Prostate gland (tissue), 2 donors: Measurements from ENCODE around the gene CNDP1.

Experiments used
- POLR2A ChIP-seq: fragments of 450-650 bp; IDR thresholded peaks from one replicate; pipeline ENCODE4 v1.6.1; 2016; ENCODE audit warnings: antibody characterized with exemption, mild to moderate bottlenecking
- POLR2AphosphoS5 ChIP-seq: sonication (generic); formaldehyde crosslinking; IDR thresholded peaks from one replicate; pipeline ENCODE4 v1.6.1; 2017; ENCODE audit warnings: antibody characterized with exemption
- TF ChIP-seq, protein P1 (sequence below), 4 experiments: fragments of 200-600 bp in 2 of 4; fragments of 450-650 bp in 2 of 4; sonication (generic) in 2 of 4; IDR thresholded peaks; 1 replicate in 3 of 4; 2 replicates in 1 of 4; pipeline ENCODE4 v1.5.1; 2016 to 2019; ENCODE audit warnings: antibody characterized with exemption in 4 of 4, mild to moderate bottlenecking in 2 of 4, moderate library complexity in 2 of 4

DNA sequence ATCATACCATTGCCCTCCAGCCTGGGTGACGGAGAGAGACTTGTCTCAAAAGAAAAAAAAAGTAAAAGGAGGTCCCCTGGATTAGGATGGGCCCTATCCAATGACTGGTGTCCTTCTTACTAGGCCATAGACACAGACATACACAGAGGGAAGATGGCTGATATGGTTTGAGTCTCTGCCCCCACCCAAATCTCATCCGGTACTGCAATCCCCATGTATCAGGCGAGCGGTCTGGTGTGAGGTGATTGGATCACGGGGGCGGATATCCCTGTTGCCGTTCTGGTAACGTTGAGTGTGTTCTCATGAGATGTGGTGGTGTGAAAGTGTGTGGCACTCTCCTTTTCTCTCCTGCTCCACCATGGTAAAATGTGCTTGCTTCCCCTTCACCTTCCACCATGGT is 45.9 kb upstream of the CNDP1 start:
- TF ChIP-seq, protein P1, sequence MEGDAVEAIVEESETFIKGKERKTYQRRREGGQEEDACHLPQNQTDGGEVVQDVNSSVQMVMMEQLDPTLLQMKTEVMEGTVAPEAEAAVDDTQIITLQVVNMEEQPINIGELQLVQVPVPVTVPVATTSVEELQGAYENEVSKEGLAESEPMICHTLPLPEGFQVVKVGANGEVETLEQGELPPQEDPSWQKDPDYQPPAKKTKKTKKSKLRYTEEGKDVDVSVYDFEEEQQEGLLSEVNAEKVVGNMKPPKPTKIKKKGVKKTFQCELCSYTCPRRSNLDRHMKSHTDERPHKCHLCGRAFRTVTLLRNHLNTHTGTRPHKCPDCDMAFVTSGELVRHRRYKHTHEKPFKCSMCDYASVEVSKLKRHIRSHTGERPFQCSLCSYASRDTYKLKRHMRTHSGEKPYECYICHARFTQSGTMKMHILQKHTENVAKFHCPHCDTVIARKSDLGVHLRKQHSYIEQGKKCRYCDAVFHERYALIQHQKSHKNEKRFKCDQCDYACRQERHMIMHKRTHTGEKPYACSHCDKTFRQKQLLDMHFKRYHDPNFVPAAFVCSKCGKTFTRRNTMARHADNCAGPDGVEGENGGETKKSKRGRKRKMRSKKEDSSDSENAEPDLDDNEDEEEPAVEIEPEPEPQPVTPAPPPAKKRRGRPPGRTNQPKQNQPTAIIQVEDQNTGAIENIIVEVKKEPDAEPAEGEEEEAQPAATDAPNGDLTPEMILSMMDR (IDR thresholded peaks at IDR 0.05): no peak
- TF ChIP-seq POLR2A (no peak), POLR2AphosphoS5 (no peak)
